ENCODE results near the gene GABRG1.

DNA sequence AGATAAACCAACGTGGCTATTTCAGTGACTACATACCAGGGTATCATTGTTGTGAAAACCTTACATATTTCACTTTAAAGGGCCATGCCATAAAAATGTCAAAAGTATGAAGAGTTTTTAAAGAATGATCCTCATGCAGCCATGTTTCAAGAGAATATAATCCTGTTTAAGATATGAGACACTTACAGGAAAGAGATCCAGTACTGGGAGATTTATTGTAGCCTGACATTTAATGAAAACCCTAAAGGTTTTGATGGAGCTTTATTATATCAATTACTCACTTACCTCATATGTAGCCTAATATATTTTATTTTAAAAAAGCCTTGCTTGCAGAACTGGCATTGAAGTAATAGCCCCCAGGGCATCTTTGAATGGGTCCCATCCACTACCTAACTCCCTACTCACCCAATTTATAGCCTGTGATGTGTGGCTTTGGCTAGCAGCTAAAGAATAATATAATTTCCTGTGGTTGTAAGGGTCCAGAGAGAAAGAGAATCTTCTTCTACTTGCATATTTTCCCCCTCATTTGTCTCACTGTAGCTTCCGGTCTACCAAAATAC is 7.7 kb upstream of the GABRG1 start:
- TF ChIP-seq, protein P1, sequence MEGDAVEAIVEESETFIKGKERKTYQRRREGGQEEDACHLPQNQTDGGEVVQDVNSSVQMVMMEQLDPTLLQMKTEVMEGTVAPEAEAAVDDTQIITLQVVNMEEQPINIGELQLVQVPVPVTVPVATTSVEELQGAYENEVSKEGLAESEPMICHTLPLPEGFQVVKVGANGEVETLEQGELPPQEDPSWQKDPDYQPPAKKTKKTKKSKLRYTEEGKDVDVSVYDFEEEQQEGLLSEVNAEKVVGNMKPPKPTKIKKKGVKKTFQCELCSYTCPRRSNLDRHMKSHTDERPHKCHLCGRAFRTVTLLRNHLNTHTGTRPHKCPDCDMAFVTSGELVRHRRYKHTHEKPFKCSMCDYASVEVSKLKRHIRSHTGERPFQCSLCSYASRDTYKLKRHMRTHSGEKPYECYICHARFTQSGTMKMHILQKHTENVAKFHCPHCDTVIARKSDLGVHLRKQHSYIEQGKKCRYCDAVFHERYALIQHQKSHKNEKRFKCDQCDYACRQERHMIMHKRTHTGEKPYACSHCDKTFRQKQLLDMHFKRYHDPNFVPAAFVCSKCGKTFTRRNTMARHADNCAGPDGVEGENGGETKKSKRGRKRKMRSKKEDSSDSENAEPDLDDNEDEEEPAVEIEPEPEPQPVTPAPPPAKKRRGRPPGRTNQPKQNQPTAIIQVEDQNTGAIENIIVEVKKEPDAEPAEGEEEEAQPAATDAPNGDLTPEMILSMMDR (IDR thresholded peaks at IDR 0.05) = no peak
- TF ChIP-seq POLR2A (IDR thresholded peaks at IDR 0.05) (no peak), POLR2AphosphoS5 (IDR thresholded peaks at IDR 0.05) (no peak), EP300 (IDR thresholded peaks at IDR 0.05) (no peak)

Measured in upper lobe of left lung (tissue), 4 donors.